Prostate gland (tissue), 2 donors: Measurements from ENCODE around the gene NEB.

ENCODE experiments used
- POLR2A ChIP-seq: fragments of 450-650 bp; IDR thresholded peaks from one replicate; pipeline ENCODE4 v1.6.1; 2016; ENCODE audit warnings: antibody characterized with exemption, mild to moderate bottlenecking
- POLR2AphosphoS5 ChIP-seq: sonication (generic); formaldehyde crosslinking; IDR thresholded peaks from one replicate; pipeline ENCODE4 v1.6.1; 2017; ENCODE audit warnings: antibody characterized with exemption
- TF ChIP-seq, protein P1 (sequence below), 4 experiments: fragments of 200-600 bp in 2 of 4; fragments of 450-650 bp in 2 of 4; sonication (generic) in 2 of 4; IDR thresholded peaks; 1 replicate in 3 of 4; 2 replicates in 1 of 4; pipeline ENCODE4 v1.5.1; 2016 to 2019; ENCODE audit warnings: antibody characterized with exemption in 4 of 4, mild to moderate bottlenecking in 2 of 4, moderate library complexity in 2 of 4

GRCh38 chr2:151665959-151666358 is 68.3 kb downstream of the NEB start:
- TF ChIP-seq, protein P1, sequence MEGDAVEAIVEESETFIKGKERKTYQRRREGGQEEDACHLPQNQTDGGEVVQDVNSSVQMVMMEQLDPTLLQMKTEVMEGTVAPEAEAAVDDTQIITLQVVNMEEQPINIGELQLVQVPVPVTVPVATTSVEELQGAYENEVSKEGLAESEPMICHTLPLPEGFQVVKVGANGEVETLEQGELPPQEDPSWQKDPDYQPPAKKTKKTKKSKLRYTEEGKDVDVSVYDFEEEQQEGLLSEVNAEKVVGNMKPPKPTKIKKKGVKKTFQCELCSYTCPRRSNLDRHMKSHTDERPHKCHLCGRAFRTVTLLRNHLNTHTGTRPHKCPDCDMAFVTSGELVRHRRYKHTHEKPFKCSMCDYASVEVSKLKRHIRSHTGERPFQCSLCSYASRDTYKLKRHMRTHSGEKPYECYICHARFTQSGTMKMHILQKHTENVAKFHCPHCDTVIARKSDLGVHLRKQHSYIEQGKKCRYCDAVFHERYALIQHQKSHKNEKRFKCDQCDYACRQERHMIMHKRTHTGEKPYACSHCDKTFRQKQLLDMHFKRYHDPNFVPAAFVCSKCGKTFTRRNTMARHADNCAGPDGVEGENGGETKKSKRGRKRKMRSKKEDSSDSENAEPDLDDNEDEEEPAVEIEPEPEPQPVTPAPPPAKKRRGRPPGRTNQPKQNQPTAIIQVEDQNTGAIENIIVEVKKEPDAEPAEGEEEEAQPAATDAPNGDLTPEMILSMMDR (IDR thresholded peaks at IDR 0.05): no peak
- TF ChIP-seq POLR2A (no peak), POLR2AphosphoS5 (no peak)
